Activated naive CD4-positive, alpha-beta T cell treated with anti-CD3 and anti-CD28 coated beads, Interleukin-2, amount 50 U/mL, for 16 hours (primary cell): Measurements from ENCODE around the gene BBS7.

Experiments used
- DNase-seq: peaks from one replicate; pipeline ENCODE4 v3.0.0-alpha.2; 2020

The BBS7 gene

GRCh38 chr4:121869841-121870822, at the start of gene BBS7:
Gene BBS7, minus strand, starts transcription at chr4:121870474. Its CDS starts 161 bp downstream, at chr4:121870313.
- peak; percentile 98 for DNase-seq

GRCh38 chr4:121913667-121914066, 43.4 kb upstream of the BBS7 start:
- DNase-seq: no peak

GRCh38 chr4:121908346-121908745, 38.1 kb upstream of the BBS7 start:
- DNase-seq: no peak

GRCh38 chr4:121900132-121900983, 30.1 kb upstream of the BBS7 start:
- DNase-seq: peak; percentile 51

- no peak for DNase-seq
Observed at GRCh38 chr4:121898150-121898549, 27.9 kb upstream of the BBS7 start.

- no peak for DNase-seq
Observed at GRCh38 chr4:121888134-121888533, 17.9 kb upstream of the BBS7 start.

GRCh38 chr4:121885115-121885514, 14.8 kb upstream of the BBS7 start:
- DNase-seq: no peak

- no peak for DNase-seq
Observed at GRCh38 chr4:121881158-121881557, 10.9 kb upstream of the BBS7 start.

GRCh38 chr4:121879135-121879534, 8.9 kb upstream of the BBS7 start:
- no peak for DNase-seq

- no peak for DNase-seq
Observed at GRCh38 chr4:121877041-121877773, 6.9 kb upstream of the BBS7 start.

GRCh38 chr4:121876070-121876469, 5.8 kb upstream of the BBS7 start:
- DNase-seq: no peak

- DNase-seq: no peak
Observed at GRCh38 chr4:121875652-121876051, 5.4 kb upstream of the BBS7 start.

- no peak for DNase-seq
Observed at GRCh38 chr4:121873604-121874003, 3.3 kb upstream of the BBS7 start.

- no peak for DNase-seq
Observed at GRCh38 chr4:121863799-121864198, 6.5 kb downstream of the BBS7 start.

- DNase-seq: no peak
Observed at GRCh38 chr4:121861426-121861825, 8.8 kb downstream of the BBS7 start.

- DNase-seq: no peak
Observed at GRCh38 chr4:121860121-121860520, 10.2 kb downstream of the BBS7 start.

GRCh38 chr4:121851354-121851753, 18.9 kb downstream of the BBS7 start:
- no peak for DNase-seq

GRCh38 chr4:121846662-121847061, 23.6 kb downstream of the BBS7 start:
- DNase-seq: no peak

GRCh38 chr4:121842862-121843261, 27.4 kb downstream of the BBS7 start:
- DNase-seq: no peak

- DNase-seq: no peak
Observed at GRCh38 chr4:121838136-121838535, 32.1 kb downstream of the BBS7 start.

- no peak for DNase-seq
Observed at GRCh38 chr4:121829511-121829910, 40.8 kb downstream of the BBS7 start.

GRCh38 chr4:121827853-121828252, 42.4 kb downstream of the BBS7 start:
- DNase-seq: no peak

GRCh38 chr4:121824950-121825349, 45.3 kb downstream of the BBS7 start:
- DNase-seq: no peak
